ENCODE results near the gene AHSP. TPM values are rescaled to one million over a fixed set of nuclear protein-coding genes. Genes with fewer than 3 reads are reported as not detected.

AHSP gene
- total and polyA plus RNA-seq, 10 of the 15 experiments (the other 5 are each of a cell fraction or from before 2014, with no cell fraction given) = not detected

DNA sequence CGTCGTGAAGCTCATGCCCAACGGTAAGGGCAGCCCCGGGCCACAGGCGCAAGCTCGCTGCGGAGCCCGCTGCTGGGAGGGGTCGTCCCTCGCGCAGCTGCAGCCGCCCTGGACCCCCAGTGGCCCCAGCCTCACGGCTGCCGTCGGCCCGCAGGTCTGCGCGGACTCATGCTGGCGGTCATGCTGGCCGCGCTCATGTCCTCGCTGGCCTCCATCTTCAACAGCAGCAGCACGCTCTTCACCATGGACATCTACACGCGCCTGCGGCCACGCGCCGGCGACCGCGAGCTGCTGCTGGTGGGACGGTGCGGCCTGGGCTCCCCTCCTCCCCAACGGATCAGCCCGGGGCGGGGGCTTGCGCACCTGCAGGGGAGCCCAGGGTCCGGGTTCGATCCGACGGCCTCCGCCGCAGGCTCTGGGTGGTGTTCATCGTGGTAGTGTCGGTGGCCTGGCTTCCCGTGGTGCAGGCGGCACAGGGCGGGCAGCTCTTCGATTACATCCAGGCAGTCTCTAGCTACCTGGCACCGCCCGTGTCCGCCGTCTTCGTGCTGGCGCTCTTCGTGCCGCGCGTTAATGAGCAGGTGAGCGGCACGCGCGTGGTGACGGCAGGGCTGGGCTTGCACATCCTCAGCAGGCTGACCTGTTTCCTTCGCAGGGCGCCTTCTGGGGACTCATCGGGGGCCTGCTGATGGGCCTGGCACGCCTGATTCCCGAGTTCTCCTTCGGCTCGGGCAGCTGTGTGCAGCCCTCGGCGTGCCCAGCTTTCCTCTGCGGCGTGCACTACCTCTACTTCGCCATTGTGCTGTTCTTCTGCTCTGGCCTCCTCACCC, 39.0 kb upstream of the AHSP start:
- Histone ChIP-seq H3K27ac (ENCODE audit: control insufficient read depth, insufficient read depth) (no peak overlapping the region), H3K9me3 (replicated peaks; ENCODE audit: control insufficient read depth, insufficient read depth, low read length) (no peaks in the 10 kb centered on the region), H3K4me1 (ENCODE audit: control insufficient read depth, insufficient read depth, low read length) (0 out of 2 replicates have a peak, but pooled peaks cover 3% of the 10 kb centered on the region), H2AFZ (ENCODE audit: control insufficient read depth, low read depth, low read length) (no peak overlapping the region), H3K4me3 (no peak overlapping the region), H3K36me3 (ENCODE audit: control insufficient read depth in 2 of 2, insufficient read depth in 2 of 2, low read length in 1 of 2) (no peaks in the 10 kb centered on the region; a peak in 4 of 4 replicates), H4K20me1 (ENCODE audit: control insufficient read depth, insufficient read depth) (no peaks in the 10 kb centered on the region), H3K79me2 (ENCODE audit: control insufficient read depth, insufficient read depth, low read length) (no peaks in the 10 kb centered on the region), H3K4me2 (ENCODE audit: control insufficient read depth, insufficient read depth) (peak overlapping the region; percentile 93; the same call in 1 of the 2 replicates), H3K9ac (ENCODE audit: control insufficient read depth, insufficient read depth, low read length) (no peak overlapping the region), H3K27me3 (replicated peaks in 1 of 2; ENCODE audit: control insufficient read depth in 2 of 2, insufficient read depth in 2 of 2, low read length in 1 of 2) (no peaks in the 10 kb centered on the region; a peak in 1 of 4 replicates)
- DNase-seq (ENCODE audit: low read depth, low spot score) = no peak
- CTCF ChIA-PET = interaction anchor here (1.0 kb wide), 1 partner anchor 28 kb away, joined by 3 read pairs; no protein-coding TSS in a partner anchor
- POLR2A ChIA-PET = interaction anchor here (0.6 kb wide), 1 partner anchor 529 kb away, joined by 4 read pairs; no protein-coding TSS in a partner anchor
- FAIRE-seq = no peak
- SMC1A ChIA-PET (ENCODE audit: uncharacterized antibody, unreplicated experiment) = no interaction called here
- intact Hi-C loops (cut with micrococcal nuclease; ENCODE audit: unreplicated experiment) (no loop called here), in situ Hi-C loops (cut with MboI) (no loop called here)
- 93% methylated on average over 74 of the region's 77 CpGs for WGBS (ENCODE audit: insufficient coverage, insufficient replicate concordance, low lambda C conversion rate, missing lambda C conversion rate)
- no peak for ATAC-seq
- BruUV-seq (replicated peaks) = no TSS peak
- TF ChIP-seq PRDM15 (CRISPR knock-in tag; IDR thresholded peaks at IDR 0.05) = no peak
- TF ChIP-seq SMC3 (IDR thresholded peaks at IDR 0.05; ENCODE audit: borderline replicate concordance, low read length) = no peak
- TF ChIP-seq NFXL1 (IDR thresholded peaks at IDR 0.05; ENCODE audit: borderline replicate concordance) = no peak
- TF ChIP-seq, protein P1, sequence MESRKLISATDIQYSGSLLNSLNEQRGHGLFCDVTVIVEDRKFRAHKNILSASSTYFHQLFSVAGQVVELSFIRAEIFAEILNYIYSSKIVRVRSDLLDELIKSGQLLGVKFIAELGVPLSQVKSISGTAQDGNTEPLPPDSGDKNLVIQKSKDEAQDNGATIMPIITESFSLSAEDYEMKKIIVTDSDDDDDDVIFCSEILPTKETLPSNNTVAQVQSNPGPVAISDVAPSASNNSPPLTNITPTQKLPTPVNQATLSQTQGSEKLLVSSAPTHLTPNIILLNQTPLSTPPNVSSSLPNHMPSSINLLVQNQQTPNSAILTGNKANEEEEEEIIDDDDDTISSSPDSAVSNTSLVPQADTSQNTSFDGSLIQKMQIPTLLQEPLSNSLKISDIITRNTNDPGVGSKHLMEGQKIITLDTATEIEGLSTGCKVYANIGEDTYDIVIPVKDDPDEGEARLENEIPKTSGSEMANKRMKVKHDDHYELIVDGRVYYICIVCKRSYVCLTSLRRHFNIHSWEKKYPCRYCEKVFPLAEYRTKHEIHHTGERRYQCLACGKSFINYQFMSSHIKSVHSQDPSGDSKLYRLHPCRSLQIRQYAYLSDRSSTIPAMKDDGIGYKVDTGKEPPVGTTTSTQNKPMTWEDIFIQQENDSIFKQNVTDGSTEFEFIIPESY (IDR thresholded peaks at IDR 0.05) = no peak
- no peak for TF ChIP-seq GABPA (IDR thresholded peaks at IDR 0.05; ENCODE audit: low read depth)
- no peak for TF ChIP-seq ESRRA (IDR thresholded peaks at IDR 0.05; ENCODE audit: low read length)
- no peak for TF ChIP-seq NBN (IDR thresholded peaks at IDR 0.05)
- TF ChIP-seq PML (IDR thresholded peaks at IDR 0.05; ENCODE audit: low read length) = no peak
- no peak for TF ChIP-seq IKZF2 (IDR thresholded peaks at IDR 0.05)
- no peak for TF ChIP-seq SREBF1 (IDR thresholded peaks at IDR 0.05; ENCODE audit: low read length)
- no peak for TF ChIP-seq CREB1 (IDR thresholded peaks at IDR 0.05; ENCODE audit: low read depth)
- TF ChIP-seq TAF1 (IDR thresholded peaks at IDR 0.05; ENCODE audit: borderline replicate concordance, low read depth, low read length) = no peak
- RAD21 ChIA-PET (ENCODE audit: unreplicated experiment) = no interaction called here

Measured in GM12878 (cell line).